ENCODE measurements around the gene CCDC30.

DNA sequence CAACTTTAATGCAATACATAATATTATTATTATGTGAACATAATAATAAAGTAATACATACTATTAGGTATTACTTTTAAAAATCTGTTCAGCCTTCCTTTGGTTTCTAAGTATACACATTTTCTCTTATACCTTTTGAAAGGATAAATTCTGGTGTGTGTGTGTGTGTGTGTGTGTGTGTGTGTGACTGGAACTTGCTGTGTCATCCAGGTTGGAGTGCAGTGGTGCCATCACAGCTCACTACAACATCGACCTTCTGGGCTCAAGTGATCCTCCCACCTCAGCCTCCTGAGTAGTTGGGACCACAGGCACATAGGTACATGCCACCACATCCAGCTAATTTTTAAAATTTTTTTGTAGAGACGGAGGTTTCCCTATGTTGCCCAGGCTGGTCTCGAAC is 88.5 kb downstream of the CCDC30 start:
- TF ChIP-seq, protein P1, sequence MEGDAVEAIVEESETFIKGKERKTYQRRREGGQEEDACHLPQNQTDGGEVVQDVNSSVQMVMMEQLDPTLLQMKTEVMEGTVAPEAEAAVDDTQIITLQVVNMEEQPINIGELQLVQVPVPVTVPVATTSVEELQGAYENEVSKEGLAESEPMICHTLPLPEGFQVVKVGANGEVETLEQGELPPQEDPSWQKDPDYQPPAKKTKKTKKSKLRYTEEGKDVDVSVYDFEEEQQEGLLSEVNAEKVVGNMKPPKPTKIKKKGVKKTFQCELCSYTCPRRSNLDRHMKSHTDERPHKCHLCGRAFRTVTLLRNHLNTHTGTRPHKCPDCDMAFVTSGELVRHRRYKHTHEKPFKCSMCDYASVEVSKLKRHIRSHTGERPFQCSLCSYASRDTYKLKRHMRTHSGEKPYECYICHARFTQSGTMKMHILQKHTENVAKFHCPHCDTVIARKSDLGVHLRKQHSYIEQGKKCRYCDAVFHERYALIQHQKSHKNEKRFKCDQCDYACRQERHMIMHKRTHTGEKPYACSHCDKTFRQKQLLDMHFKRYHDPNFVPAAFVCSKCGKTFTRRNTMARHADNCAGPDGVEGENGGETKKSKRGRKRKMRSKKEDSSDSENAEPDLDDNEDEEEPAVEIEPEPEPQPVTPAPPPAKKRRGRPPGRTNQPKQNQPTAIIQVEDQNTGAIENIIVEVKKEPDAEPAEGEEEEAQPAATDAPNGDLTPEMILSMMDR (IDR thresholded peaks at IDR 0.05) = no peak
- no peak for TF ChIP-seq POLR2A (IDR thresholded peaks at IDR 0.05; ENCODE audit: low read depth)
- TF ChIP-seq EP300 (IDR thresholded peaks at IDR 0.05) = no peak

All from esophagus muscularis mucosa (tissue), 4 donors.